Measurements from ENCODE around the gene FICD. TPM values are rescaled to one million over a fixed set of nuclear protein-coding genes. Genes with fewer than 3 reads are reported as not detected.

FICD gene
- polyA plus RNA-seq, 2 of the 4 experiments (the other 2 are of a cell fraction) = 1.7 to 2.5 TPM

- TF ChIP-seq REST (IDR thresholded peaks at IDR 0.05) = no peak
- no peak for TF ChIP-seq CHD2 (IDR thresholded peaks at IDR 0.05; ENCODE audit: low read length, partially characterized antibody)
Observed at GRCh38 chr12:108567406-108568337, 52.6 kb downstream of the FICD start (continued).

GRCh38 chr12:108568338-108569154 is 53.5 kb downstream of the FICD start:
- Histone ChIP-seq H3K4me1 (peaks cover 24% of the 10 kb centered on the region), H3K27ac (no peak overlapping the region), H3K9me3 (no peaks in the 10 kb centered on the region), H3K4me2 (no peak overlapping the region), H3K4me3 (no peak overlapping the region)
- no peak for DNase-seq (ENCODE audit: low read depth in 1 of 2, low spot score in 1 of 2)
- ChIA-PET POLR2A (interaction anchor here (0.6 kb wide), 1 partner anchor 293 kb away, joined by 7 read pairs; no protein-coding TSS in a partner anchor), CTCF (interaction anchor here (0.5 to 22.8 kb wide), 4 partner anchors 44 to 670 kb away, joined by 3 to 533 read pairs (median 4); partner anchors contain the start of gene ALKBH2)
- ATAC-seq = no peak
- TF ChIP-seq ESRRA (IDR thresholded peaks at IDR 0.05; ENCODE audit: borderline replicate concordance, low read length) (no peak), RFX5 (IDR thresholded peaks at IDR 0.05) (no peak), PHF8 (IDR thresholded peaks at IDR 0.05; ENCODE audit: borderline replicate concordance, low read depth) (no peak), POLR2AphosphoS2 (conservative IDR thresholded peaks at IDR 0.05; ENCODE audit: low read length) (no peak), CEBPB (IDR thresholded peaks at IDR 0.05) (no peak), HES2 (IDR thresholded peaks at IDR 0.05) (no peak), KDM5A (IDR thresholded peaks at IDR 0.05) (no peak), USF2 (IDR thresholded peaks at IDR 0.05) (no peak), ZSCAN20 (CRISPR knock-in tag; IDR thresholded peaks at IDR 0.05) (no peak), ZFP36 (IDR thresholded peaks at IDR 0.05; ENCODE audit: borderline replicate concordance, partially characterized antibody) (no peak), HOXB5 (CRISPR knock-in tag; IDR thresholded peaks at IDR 0.05) (no peak), ZC3H11A (IDR thresholded peaks at IDR 0.05) (no peak), ATOH8 (CRISPR knock-in tag; IDR thresholded peaks at IDR 0.05; ENCODE audit: low read depth) (no peak), TFCP2L1 (CRISPR knock-in tag; IDR thresholded peaks at IDR 0.05) (no peak), MAZ (IDR thresholded peaks at IDR 0.05; ENCODE audit: borderline replicate concordance, low read depth, low read length) (no peak), MYC (IDR thresholded peaks at IDR 0.05; ENCODE audit: borderline replicate concordance, low read length) (no peak)
- no peak for FAIRE-seq
- WGBS (ENCODE audit: missing lambda C conversion rate) = 93% methylated on average over 10 of the region's 10 CpGs

Other genes starting within 250 kb of the FICD start
- not detected in 2 replicates for gene CMKLR1, start 176.0 kb upstream of the FICD start, polyA plus RNA-seq (2011; rRNA removed)
- not detected in 3 replicates for gene CMKLR1, start 176.0 kb upstream of the FICD start, polyA plus RNA-seq (2017; fragmentation: RNase III; extraction: RNeasy Plus Mini Kit Qiagen cat#74134 plus additional on column Dnase treatment)
- gene SART3, start 45.9 kb downstream of the FICD start, polyA plus RNA-seq (2011; rRNA removed) = 51.8 and 52.7 TPM in 2 replicates
- 77.2 to 83.2 TPM (median 81.5 TPM) in 3 replicates for gene SART3, start 45.9 kb downstream of the FICD start, polyA plus RNA-seq (2017; fragmentation: RNase III; extraction: RNeasy Plus Mini Kit Qiagen cat#74134 plus additional on column Dnase treatment)
- gene ISCU, start 47.3 kb downstream of the FICD start, polyA plus RNA-seq (2011; rRNA removed) = 174 and 177 TPM in 2 replicates
- gene ISCU, start 47.3 kb downstream of the FICD start, polyA plus RNA-seq (2017; fragmentation: RNase III; extraction: RNeasy Plus Mini Kit Qiagen cat#74134 plus additional on column Dnase treatment) = 97.1 to 101 TPM (median 97.5 TPM) in 3 replicates
- not detected in 2 replicates for gene TMEM119, start 82.8 kb downstream of the FICD start, polyA plus RNA-seq (2011; rRNA removed)
- not detected in 3 replicates for gene TMEM119, start 82.8 kb downstream of the FICD start, polyA plus RNA-seq (2017; fragmentation: RNase III; extraction: RNeasy Plus Mini Kit Qiagen cat#74134 plus additional on column Dnase treatment)
- 0.17 and 0.24 TPM in 2 replicates for gene SELPLG, start 118.6 kb downstream of the FICD start, polyA plus RNA-seq (2011; rRNA removed)
- 0.43 to 0.67 TPM (median 0.65 TPM) in 3 replicates for gene SELPLG, start 118.6 kb downstream of the FICD start, polyA plus RNA-seq (2017; fragmentation: RNase III; extraction: RNeasy Plus Mini Kit Qiagen cat#74134 plus additional on column Dnase treatment)
- 245 and 296 TPM in 2 replicates for gene CORO1C, start 216.2 kb downstream of the FICD start, polyA plus RNA-seq (2011; rRNA removed)
- 165 to 189 TPM (median 166 TPM) in 3 replicates for gene CORO1C, start 216.2 kb downstream of the FICD start, polyA plus RNA-seq (2017; fragmentation: RNase III; extraction: RNeasy Plus Mini Kit Qiagen cat#74134 plus additional on column Dnase treatment)

Data from A549 (cell line).